DOHH2 (cell line): ENCODE results near the gene TBC1D22A.

Source experiments
- H3F3A ChIP-seq: fragments of 200-600 bp; sonication (generic), shearing (Covaris generic); 2 replicates; pipeline ENCODE4 v1.6.0; 2016; ENCODE audit warnings: antibody characterized with exemption, mild to moderate bottlenecking; ENCODE audit not compliant: control insufficient read depth, insufficient read depth
- H3K27ac ChIP-seq: fragments of 200-600 bp; sonication (generic); 2 replicates; pipeline ENCODE4 v1.5.1; 2014; ENCODE audit warnings: low read depth, mild to moderate bottlenecking, low read length, moderate library complexity
- H3K27me3 ChIP-seq: fragments of 200-600 bp; sonication (generic); 2 replicates; pipeline ENCODE4 v1.6.1; 2014; ENCODE audit warnings: mild to moderate bottlenecking, low read length, mixed read lengths; ENCODE audit not compliant: control insufficient read depth
- H3K36me3 ChIP-seq: fragments of 200-600 bp; sonication (generic); 2 replicates; pipeline ENCODE4 v1.6.1; 2014; ENCODE audit warnings: mild to moderate bottlenecking, low read length, moderate library complexity, mixed read lengths; ENCODE audit not compliant: control insufficient read depth
- H3K4me1 ChIP-seq: fragments of 200-600 bp; sonication (generic); 2 replicates; pipeline ENCODE4 v1.6.1; 2014; ENCODE audit warnings: mild to moderate bottlenecking, low read length, mixed read lengths; ENCODE audit not compliant: control insufficient read depth
- H3K4me2 ChIP-seq: fragments of 200-600 bp; sonication (generic); 2 replicates; pipeline ENCODE4 v1.6.0; 2014; ENCODE audit warnings: mild to moderate bottlenecking, low read length, moderate library complexity
- H3K4me3 ChIP-seq: fragments of 200-600 bp; sonication (generic); 2 replicates; pipeline ENCODE4 v1.5.1; 2014; ENCODE audit warnings: mild to moderate bottlenecking, low read length, mixed read lengths
- H3K79me2 ChIP-seq: fragments of 200-600 bp; sonication (generic); 2 replicates; pipeline ENCODE4 v1.6.1; 2014; ENCODE audit warnings: mild to moderate bottlenecking, low read length, mixed read lengths; ENCODE audit not compliant: control insufficient read depth
- H3K9me2 ChIP-seq: fragments of 200-600 bp; sonication (generic); replicated peaks from 2 replicates; pipeline ENCODE4 v1.6.1; 2014; ENCODE audit warnings: mild to moderate bottlenecking, low read length, mixed read lengths; ENCODE audit not compliant: control insufficient read depth
- H3K9me3 ChIP-seq: fragments of 200-600 bp; sonication (generic); 2 replicates; pipeline ENCODE4 v1.6.1; 2014; ENCODE audit warnings: antibody characterized with exemption, low read length, mixed read lengths; ENCODE audit not compliant: control insufficient read depth, insufficient read depth
- H4K20me1 ChIP-seq: fragments of 200-600 bp; sonication (generic); 2 replicates; pipeline ENCODE4 v1.6.0; 2014; ENCODE audit warnings: low read depth, mild to moderate bottlenecking, antibody characterized with exemption, low read length, moderate library complexity; ENCODE audit not compliant: control insufficient read depth, insufficient read depth
- EZH2phosphoT487 ChIP-seq: fragments of 200-600 bp; sonication (generic); IDR thresholded peaks from 2 replicates; pipeline ENCODE4 v1.6.1; 2017; ENCODE audit warnings: borderline replicate concordance, mild to moderate bottlenecking, antibody characterized with exemption, low read length, moderate library complexity, mixed read lengths
- TF ChIP-seq, protein P1 (sequence below): fragments of 200-600 bp; sonication (generic); IDR thresholded peaks from one replicate; pipeline ENCODE4 v1.5.1; 2014; ENCODE audit warnings: antibody characterized with exemption, mild to moderate bottlenecking, low read depth, low read length; ENCODE audit not compliant: poor library complexity, severe bottlenecking

Gene TBC1D22A

GRCh38 chr22:46875089-46875488 is 112.6 kb downstream of the TBC1D22A start:
- H3K4me3 ChIP-seq = no peak overlapping the region
- no peaks in the 10 kb centered on the region for H3K27me3 ChIP-seq
- no peak for TF ChIP-seq EZH2phosphoT487
- TF ChIP-seq, protein P1, sequence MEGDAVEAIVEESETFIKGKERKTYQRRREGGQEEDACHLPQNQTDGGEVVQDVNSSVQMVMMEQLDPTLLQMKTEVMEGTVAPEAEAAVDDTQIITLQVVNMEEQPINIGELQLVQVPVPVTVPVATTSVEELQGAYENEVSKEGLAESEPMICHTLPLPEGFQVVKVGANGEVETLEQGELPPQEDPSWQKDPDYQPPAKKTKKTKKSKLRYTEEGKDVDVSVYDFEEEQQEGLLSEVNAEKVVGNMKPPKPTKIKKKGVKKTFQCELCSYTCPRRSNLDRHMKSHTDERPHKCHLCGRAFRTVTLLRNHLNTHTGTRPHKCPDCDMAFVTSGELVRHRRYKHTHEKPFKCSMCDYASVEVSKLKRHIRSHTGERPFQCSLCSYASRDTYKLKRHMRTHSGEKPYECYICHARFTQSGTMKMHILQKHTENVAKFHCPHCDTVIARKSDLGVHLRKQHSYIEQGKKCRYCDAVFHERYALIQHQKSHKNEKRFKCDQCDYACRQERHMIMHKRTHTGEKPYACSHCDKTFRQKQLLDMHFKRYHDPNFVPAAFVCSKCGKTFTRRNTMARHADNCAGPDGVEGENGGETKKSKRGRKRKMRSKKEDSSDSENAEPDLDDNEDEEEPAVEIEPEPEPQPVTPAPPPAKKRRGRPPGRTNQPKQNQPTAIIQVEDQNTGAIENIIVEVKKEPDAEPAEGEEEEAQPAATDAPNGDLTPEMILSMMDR = no peak
- H3F3A ChIP-seq = peaks cover 3% of the 10 kb centered on the region; the same call in 1 of the 2 replicates
- no peaks in the 10 kb centered on the region for H3K9me2 ChIP-seq
- no peak overlapping the region for H3K4me2 ChIP-seq
- no peak overlapping the region for H3K27ac ChIP-seq
- H3K79me2 ChIP-seq = peaks cover 83% of the 10 kb centered on the region
- H4K20me1 ChIP-seq = peaks cover 2% of the 10 kb centered on the region; the same call in 1 of the 2 replicates
- H3K4me1 ChIP-seq = no peaks in the 10 kb centered on the region
- H3K36me3 ChIP-seq = peaks cover 16% of the 10 kb centered on the region
- H3K9me3 ChIP-seq = no peaks in the 10 kb centered on the region

- Histone ChIP-seq H3F3A (peaks cover 3% of the 10 kb centered on the region; the same call in 1 of the 2 replicates), H3K4me3 (no peak overlapping the region), H3K4me2 (no peak overlapping the region), H3K9me2 (no peaks in the 10 kb centered on the region), H3K27ac (no peak overlapping the region), H3K36me3 (peaks cover 16% of the 10 kb centered on the region), H3K27me3 (no peaks in the 10 kb centered on the region), H3K79me2 (peaks cover 85% of the 10 kb centered on the region), H4K20me1 (peaks cover 6% of the 10 kb centered on the region), H3K4me1 (no peaks in the 10 kb centered on the region), H3K9me3 (no peaks in the 10 kb centered on the region)
- no peak for TF ChIP-seq EZH2phosphoT487
- TF ChIP-seq, protein P1 = no peak
Measured at GRCh38 chr22:46876357-46876934, 114.0 kb downstream of the TBC1D22A start.

DNA sequence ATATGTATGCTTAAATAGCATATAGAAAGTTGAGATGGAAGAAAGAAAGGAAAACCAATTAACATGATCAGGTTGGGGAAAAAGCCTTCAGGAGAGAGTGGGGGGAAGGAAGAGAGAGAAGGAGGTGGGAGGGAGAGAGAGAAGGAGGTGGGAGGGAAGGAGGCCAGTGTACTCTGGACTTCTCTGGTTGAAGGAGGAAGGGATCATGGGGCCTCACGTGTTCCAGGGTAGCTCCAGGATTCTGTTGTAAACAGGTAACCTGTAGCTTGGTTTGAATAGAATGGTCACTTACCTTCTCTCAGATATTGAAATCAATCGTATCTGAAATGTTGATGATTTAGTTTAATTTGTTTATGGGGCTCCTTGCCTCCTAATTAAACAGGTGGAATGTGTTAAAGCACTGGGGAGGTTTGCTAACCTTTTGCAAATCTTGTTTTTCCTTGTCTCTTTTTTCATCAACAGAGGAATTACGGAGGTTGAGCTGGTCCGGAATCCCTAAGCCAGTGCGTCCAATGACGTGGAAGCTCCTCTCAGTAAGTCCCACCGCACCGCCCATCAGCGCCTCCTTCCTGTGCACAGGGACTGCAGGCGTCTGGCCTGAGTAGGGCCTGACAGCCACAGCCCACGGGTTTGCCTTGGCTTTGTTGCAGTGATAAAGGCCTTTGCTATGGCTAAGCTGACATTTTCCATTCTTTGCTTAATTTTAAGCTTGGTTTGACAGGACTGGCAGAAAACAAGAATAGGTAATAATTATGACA is 115.9 kb downstream of the TBC1D22A start:
- Histone ChIP-seq H3K27me3 (no peaks in the 10 kb centered on the region), H3K9me3 (no peaks in the 10 kb centered on the region), H4K20me1 (peaks cover 6% of the 10 kb centered on the region), H3K4me3 (no peak overlapping the region), H3K4me2 (no peak overlapping the region), H3K4me1 (no peaks in the 10 kb centered on the region), H3K9me2 (no peaks in the 10 kb centered on the region), H3K79me2 (peaks cover 86% of the 10 kb centered on the region), H3K36me3 (peaks cover 13% of the 10 kb centered on the region), H3F3A (peaks cover 3% of the 10 kb centered on the region; the same call in 1 of the 2 replicates), H3K27ac (no peak overlapping the region)
- TF ChIP-seq, protein P1 = no peak
- no peak for TF ChIP-seq EZH2phosphoT487
